Measurements from ENCODE around the gene KRT222. TPM values are rescaled to one million over a fixed set of nuclear protein-coding genes. Genes with fewer than 3 reads are reported as not detected.

Gene KRT222
- total and polyA plus RNA-seq, 4 experiments from 2014 or later = not detected

DNA sequence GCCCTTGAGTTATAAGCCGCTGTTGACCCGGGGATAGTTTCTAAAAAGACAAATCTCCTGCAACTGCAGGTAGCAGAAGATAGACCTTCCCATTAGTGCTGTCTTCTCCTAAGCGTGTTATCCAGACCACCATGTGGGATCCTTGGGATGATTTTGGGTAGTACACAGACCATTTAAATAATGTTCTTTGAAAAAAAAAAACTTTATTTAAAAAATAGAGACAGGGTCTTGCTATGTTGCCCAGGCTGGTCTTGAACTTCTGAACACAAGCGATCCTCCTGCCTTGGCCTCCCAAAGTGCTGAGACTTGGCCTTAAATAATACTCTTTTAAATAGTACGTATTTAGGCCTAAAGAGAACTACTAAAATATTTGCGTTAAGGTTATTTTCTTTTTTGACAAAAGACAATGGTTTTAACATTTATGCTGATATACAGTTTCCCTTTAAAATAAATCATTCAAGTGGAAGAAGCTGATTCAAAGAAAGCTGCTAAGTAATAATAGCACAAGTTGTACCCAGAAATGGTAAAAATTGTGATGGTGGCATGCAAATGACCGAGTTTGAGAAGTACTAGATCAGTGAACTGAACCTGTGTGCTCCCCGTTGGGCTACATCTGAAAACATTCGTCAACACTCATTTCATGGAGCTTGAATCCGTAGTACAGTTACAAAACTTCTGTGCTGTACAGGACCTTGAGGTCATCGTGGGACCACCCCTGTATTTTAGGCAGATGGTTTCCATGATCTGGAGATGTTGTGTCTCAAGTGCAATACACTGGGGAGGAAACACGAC is 41.4 kb downstream of the KRT222 start:
- DNase-seq = no peak
- peaks cover 15% of the 10 kb centered on the region for H3K36me3 ChIP-seq (ENCODE audit: insufficient read depth, low read length)
- ChIA-PET CTCF (ENCODE audit: partially characterized antibody) (interaction anchor here (1.0 to 16.9 kb wide), 6 partner anchors 8 to 1025 kb away, joined by 3 to 435 read pairs (median 8); partner anchors contain the start of gene CCR7), POLR2A (ENCODE audit: partially characterized antibody) (interaction anchor here (0.8 to 22.3 kb wide), 6 partner anchors 18 to 75 kb away, joined by 4 to 1226 read pairs (median 21); partner anchors contain the start of genes CCR7 and SMARCE1)
- intact Hi-C loops (cut with micrococcal nuclease) = loop anchor here (5.0 kb wide), 2 partner anchors 266 to 1044 kb away; no protein-coding TSS in a partner anchor
- Mint-ChIP-seq H3K36me3 (peaks cover 5% of the 10 kb centered on the region in 2 donors), H3K4me1 (peaks cover 31 to 42% (median 38%) of the 10 kb centered on the region in 4 donors), H3K27me3 (no peaks in the 10 kb centered on the region), H3K27ac (no peak overlapping the region), H3K9me3 (peaks cover 0 to 2% (median 0%) of the 10 kb centered on the region in 8 donors), H3K4me3 (no peak overlapping the region)
- no peaks in the 10 kb centered on the region for H3K27me3 ChIP-seq (ENCODE audit: insufficient read depth, low read length)
- H3K4me3 ChIP-seq (ENCODE audit: low read length in 2 of 2) = no peak overlapping the region
- H3K4me1 ChIP-seq (ENCODE audit: insufficient read depth, low read length) = peaks cover 51% of the 10 kb centered on the region
- no peaks in the 10 kb centered on the region for H3K9me3 ChIP-seq (ENCODE audit: control insufficient read depth in 1 of 2, low read length in 2 of 2)
- H3K27ac ChIP-seq (ENCODE audit: low read depth, low read length) = no peak overlapping the region

DNA sequence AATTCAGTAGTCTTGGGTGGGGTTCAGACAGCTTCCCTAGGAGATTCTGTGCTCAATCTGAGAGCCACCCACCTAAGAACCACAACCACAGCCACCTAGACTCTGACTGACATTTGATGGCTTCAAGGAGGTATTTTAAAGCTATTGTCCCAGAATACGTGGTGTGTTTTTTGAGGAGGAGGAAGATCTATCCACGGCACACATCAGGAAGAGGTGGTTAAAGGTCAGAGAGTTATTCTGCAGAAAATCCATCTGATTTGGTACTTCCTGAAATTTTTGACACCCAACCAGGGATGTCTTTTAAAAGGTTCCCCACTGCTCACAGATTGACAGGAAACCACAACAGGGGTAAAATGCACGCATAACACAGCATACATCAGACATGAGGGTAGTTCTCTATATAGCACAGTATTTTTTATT is 42.5 kb downstream of the KRT222 start:
- Mint-ChIP-seq H3K4me3 (peak overlapping the region in 7 of 8 donors; percentile 1 to 74 (median 49)), H3K27me3 (no peaks in the 10 kb centered on the region), H3K4me1 (peaks cover 31 to 42% (median 38%) of the 10 kb centered on the region in 4 donors), H3K27ac (peak overlapping the region; percentile 37 to 88 (median 72)), H3K36me3 (no peaks in the 10 kb centered on the region), H3K9me3 (peaks cover 0 to 2% (median 0%) of the 10 kb centered on the region in 8 donors)
- no peaks in the 10 kb centered on the region for H3K9me3 ChIP-seq (ENCODE audit: control insufficient read depth in 1 of 2, low read length in 2 of 2)
- peaks cover 7% of the 10 kb centered on the region for H3K36me3 ChIP-seq (ENCODE audit: insufficient read depth, low read length)
- peaks cover 51% of the 10 kb centered on the region for H3K4me1 ChIP-seq (ENCODE audit: insufficient read depth, low read length)
- ChIA-PET CTCF (ENCODE audit: partially characterized antibody) (interaction anchor here (1.2 to 16.9 kb wide), 8 partner anchors 10 to 196 kb away, joined by 3 to 435 read pairs (median 5); partner anchors contain the start of gene CCR7), POLR2A (ENCODE audit: partially characterized antibody) (interaction anchor here (0.9 to 22.3 kb wide), 5 partner anchors 17 to 90 kb away, joined by 3 to 1226 read pairs (median 10); partner anchors contain the start of genes CCR7 and SMARCE1)
- H3K27ac ChIP-seq (ENCODE audit: low read depth, low read length) = peak overlapping the region; percentile 7
- peak; percentile 34 to 59 (median 46) for DNase-seq
- intact Hi-C loops (cut with micrococcal nuclease) = loop anchor here (5.0 kb wide), 2 partner anchors 265 to 1045 kb away; no protein-coding TSS in a partner anchor
- H3K4me3 ChIP-seq (ENCODE audit: low read length in 2 of 2) = no peak overlapping the region
- H3K27me3 ChIP-seq (ENCODE audit: insufficient read depth, low read length) = no peaks in the 10 kb centered on the region

DNA sequence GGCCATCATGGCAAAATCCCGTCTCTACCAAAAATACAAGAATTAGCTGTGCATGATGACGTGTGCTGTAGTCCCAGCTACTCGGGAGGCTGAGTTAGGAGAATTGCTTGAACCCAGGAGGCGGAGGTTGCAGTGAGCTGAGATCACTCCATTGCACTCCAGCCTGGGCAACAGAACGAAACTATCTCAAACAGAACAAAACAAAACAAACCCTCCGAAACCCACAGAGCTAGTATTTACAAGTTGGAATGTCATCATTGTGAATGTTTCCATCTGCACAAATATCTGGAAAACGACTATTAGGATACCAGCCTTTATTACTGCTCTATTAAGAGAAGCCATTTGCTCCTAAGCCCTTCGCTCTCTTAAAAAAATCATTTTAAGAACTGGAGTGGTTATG is 43.4 kb downstream of the KRT222 start:
- peaks cover 34 to 46% (median 40%) of the 10 kb centered on the region in 4 donors for H3K4me1 Mint-ChIP-seq
- Histone ChIP-seq H3K27me3 (ENCODE audit: insufficient read depth, low read length) (no peaks in the 10 kb centered on the region), H3K4me1 (ENCODE audit: insufficient read depth, low read length) (peaks cover 51% of the 10 kb centered on the region), H3K36me3 (ENCODE audit: insufficient read depth, low read length) (no peaks in the 10 kb centered on the region), H3K4me3 (ENCODE audit: low read length in 2 of 2) (no peak overlapping the region), H3K9me3 (ENCODE audit: control insufficient read depth in 1 of 2, low read length in 2 of 2) (no peaks in the 10 kb centered on the region), H3K27ac (ENCODE audit: low read depth, low read length) (no peak overlapping the region)
- H3K36me3 Mint-ChIP-seq = no peaks in the 10 kb centered on the region
- POLR2A ChIA-PET (ENCODE audit: partially characterized antibody) = interaction anchor here (1.7 to 22.3 kb wide), 3 partner anchors 16 to 62 kb away, joined by 10 to 1226 read pairs (median 187); partner anchors contain the start of genes CCR7 and SMARCE1
- H3K27me3 Mint-ChIP-seq = no peaks in the 10 kb centered on the region
- CTCF ChIA-PET (ENCODE audit: partially characterized antibody) = interaction anchor here (0.8 to 16.9 kb wide), 10 partner anchors 9 to 1041 kb away, joined by 3 to 435 read pairs (median 4); partner anchors contain the start of gene CCR7
- no peak for DNase-seq
- peak overlapping the region in 2 of 7 donors; percentile 47 to 72 for H3K27ac Mint-ChIP-seq
- H3K4me3 Mint-ChIP-seq = peak overlapping the region in 1 of 8 donors; percentile 13
- intact Hi-C loops (cut with micrococcal nuclease) = loop anchor here (5.0 kb wide), 2 partner anchors 264 to 1046 kb away; no protein-coding TSS in a partner anchor
- H3K9me3 Mint-ChIP-seq = peaks cover 0 to 2% (median 0%) of the 10 kb centered on the region in 8 donors

DNA sequence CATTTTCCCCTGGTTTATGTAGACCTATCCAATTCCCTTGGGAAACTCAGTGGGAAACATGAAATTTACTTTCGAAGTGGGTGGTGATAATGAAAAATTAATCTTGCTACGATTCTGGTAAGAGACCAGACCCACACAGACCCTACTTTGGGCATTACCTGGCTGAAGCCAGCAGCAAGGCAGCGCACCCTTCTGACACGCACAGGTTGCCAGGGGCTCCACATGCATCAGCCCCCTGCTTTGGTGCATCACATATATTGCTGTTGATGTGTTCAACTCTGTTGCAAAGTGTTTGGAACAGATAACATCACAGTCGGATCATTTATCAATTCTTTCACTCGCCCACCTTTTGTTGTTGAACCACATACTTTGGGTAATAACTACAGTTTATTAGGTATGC is 44.0 kb downstream of the KRT222 start:
- ChIA-PET POLR2A (ENCODE audit: partially characterized antibody) (interaction anchor here (1.3 to 22.3 kb wide), 5 partner anchors 16 to 1068 kb away, joined by 5 to 1226 read pairs (median 7); partner anchors contain the start of genes CCR7 and EIF1), CTCF (ENCODE audit: partially characterized antibody) (interaction anchor here (0.8 to 16.9 kb wide), 14 partner anchors 8 to 1042 kb away, joined by 3 to 435 read pairs (median 6); partner anchors contain the start of genes CCR7 and TOP2A)
- peaks cover 34 to 52% (median 44%) of the 10 kb centered on the region in 4 donors for H3K4me1 Mint-ChIP-seq
- Histone ChIP-seq H3K27ac (ENCODE audit: low read depth, low read length) (no peak overlapping the region), H3K9me3 (ENCODE audit: control insufficient read depth in 1 of 2, low read length in 2 of 2) (no peaks in the 10 kb centered on the region), H3K27me3 (ENCODE audit: insufficient read depth, low read length) (no peaks in the 10 kb centered on the region), H3K4me3 (ENCODE audit: low read length in 2 of 2) (no peak overlapping the region), H3K36me3 (ENCODE audit: insufficient read depth, low read length) (no peaks in the 10 kb centered on the region), H3K4me1 (ENCODE audit: insufficient read depth, low read length) (peaks cover 57% of the 10 kb centered on the region)
- intact Hi-C loops (cut with micrococcal nuclease) = loop anchor here (5.0 kb wide), 2 partner anchors 264 to 1046 kb away; no protein-coding TSS in a partner anchor
- peak overlapping the region in 5 of 7 donors; percentile 43 to 86 (median 59) for H3K27ac Mint-ChIP-seq
- no peak for DNase-seq
- H3K27me3 Mint-ChIP-seq = no peaks in the 10 kb centered on the region
- peaks cover 0 to 2% (median 0%) of the 10 kb centered on the region in 8 donors for H3K9me3 Mint-ChIP-seq
- no peaks in the 10 kb centered on the region for H3K36me3 Mint-ChIP-seq
- peak overlapping the region in 3 of 8 donors; percentile 17 to 67 (median 22) for H3K4me3 Mint-ChIP-seq

DNA sequence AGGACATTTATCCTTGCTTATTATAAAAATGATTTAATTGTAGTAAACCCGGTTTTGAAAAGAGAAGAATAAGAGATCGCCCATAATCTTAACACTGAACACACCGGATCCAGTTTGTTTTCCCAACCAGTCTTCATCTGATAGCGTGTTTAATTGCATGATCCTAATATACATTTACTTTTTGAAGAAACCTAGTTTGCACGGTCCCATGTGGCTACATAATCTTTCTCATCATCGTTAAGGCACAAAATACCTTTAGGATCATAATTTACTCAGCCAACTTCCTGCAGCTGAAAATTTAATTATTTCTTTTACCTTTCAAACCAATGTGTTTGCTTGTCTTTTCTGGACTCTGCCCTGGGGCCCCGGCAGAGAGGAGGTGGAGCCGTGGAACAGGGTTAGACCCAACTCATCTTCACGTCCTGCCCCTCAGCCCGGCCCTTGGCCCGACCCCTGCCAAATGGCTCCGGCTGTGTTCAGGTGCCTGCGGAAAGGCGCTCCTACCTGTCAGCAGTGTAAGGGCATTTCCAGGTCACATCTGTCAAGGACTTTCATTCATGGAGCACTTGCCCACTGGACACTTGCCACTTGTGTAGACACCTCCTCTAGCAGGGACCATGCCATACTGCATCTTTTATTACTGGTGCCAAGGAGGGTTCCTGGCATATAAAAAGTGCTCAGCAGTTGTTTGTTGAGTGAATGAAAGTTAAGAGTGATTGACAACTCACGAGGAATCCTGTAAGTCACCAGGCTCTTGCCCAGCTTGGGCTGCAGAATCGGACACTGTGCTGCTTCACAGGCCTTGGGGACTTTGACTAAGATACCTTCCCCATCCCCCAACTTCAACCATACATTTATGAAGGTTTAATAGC is 46.0 kb downstream of the KRT222 start:
- intact Hi-C loops (cut with micrococcal nuclease) = no loop called here
- no peaks in the 10 kb centered on the region for H3K27me3 ChIP-seq (ENCODE audit: insufficient read depth, low read length)

DNA sequence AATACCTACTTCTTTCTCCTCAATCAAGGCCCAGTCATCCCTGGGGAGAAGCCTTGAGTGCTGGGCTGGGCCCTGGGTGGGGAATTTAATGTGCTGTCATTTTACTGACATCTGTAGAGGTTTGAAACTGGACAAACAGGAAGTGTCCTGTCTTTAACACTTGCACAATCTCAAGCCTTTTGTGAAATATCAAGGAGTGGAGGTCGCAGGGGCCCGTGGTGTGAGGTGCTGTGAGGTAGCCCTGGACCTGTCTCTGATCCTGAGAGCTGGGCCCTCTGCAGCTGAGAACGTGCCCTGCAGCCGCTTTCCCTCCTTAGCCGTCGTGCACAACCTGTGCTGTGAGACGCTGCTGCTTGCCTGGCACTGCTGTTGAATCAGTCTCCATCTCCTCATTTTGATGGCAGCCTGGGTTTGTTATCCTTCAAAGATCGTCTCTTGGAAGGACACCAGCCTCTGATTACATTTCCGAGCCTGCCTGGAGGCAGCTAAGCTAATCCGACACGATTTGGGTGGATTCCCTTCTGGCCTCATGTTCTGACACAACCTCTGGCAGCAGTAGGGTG is 47.2 kb downstream of the KRT222 start:
- H3K27ac ChIP-seq (ENCODE audit: low read depth, low read length) = no peak overlapping the region
- intact Hi-C loops (cut with micrococcal nuclease) = no loop called here
- Mint-ChIP-seq H3K27me3 (no peaks in the 10 kb centered on the region), H3K27ac (peak overlapping the region in 3 of 7 donors; percentile 60 to 72 (median 62)), H3K4me1 (peaks cover 36 to 77% (median 58%) of the 10 kb centered on the region in 4 donors), H3K9me3 (peaks cover 0 to 2% (median 0%) of the 10 kb centered on the region in 8 donors), H3K4me3 (no peak overlapping the region), H3K36me3 (no peaks in the 10 kb centered on the region)
- H3K4me1 ChIP-seq (ENCODE audit: insufficient read depth, low read length) = peaks cover 66% of the 10 kb centered on the region
- no peaks in the 10 kb centered on the region for H3K27me3 ChIP-seq (ENCODE audit: insufficient read depth, low read length)
- DNase-seq = no peak
- H3K36me3 ChIP-seq (ENCODE audit: insufficient read depth, low read length) = no peaks in the 10 kb centered on the region
- POLR2A ChIA-PET (ENCODE audit: partially characterized antibody) = interaction anchor here (12.6 to 22.3 kb wide), 2 partner anchors 12 to 58 kb away, joined by 187 to 1226 read pairs; partner anchors contain the start of gene CCR7
- H3K9me3 ChIP-seq (ENCODE audit: control insufficient read depth in 1 of 2, low read length in 2 of 2) = no peaks in the 10 kb centered on the region
- CTCF ChIA-PET (ENCODE audit: partially characterized antibody) = interaction anchor here (0.9 to 16.9 kb wide), 6 partner anchors 13 to 110 kb away, joined by 3 to 435 read pairs (median 4); partner anchors contain the start of gene CCR7
- no peak overlapping the region for H3K4me3 ChIP-seq (ENCODE audit: low read length in 2 of 2)

More for the DNA sequence above, 46.0 kb downstream of the KRT222 start:
- Mint-ChIP-seq H3K9me3 (peaks cover 0 to 2% (median 0%) of the 10 kb centered on the region in 8 donors), H3K4me1 (peaks cover 35 to 70% (median 52%) of the 10 kb centered on the region in 4 donors), H3K4me3 (peak overlapping the region in 5 of 8 donors; percentile 8 to 86 (median 73)), H3K27ac (peak overlapping the region in 4 of 7 donors; percentile 35 to 96 (median 73)), H3K36me3 (no peaks in the 10 kb centered on the region), H3K27me3 (no peaks in the 10 kb centered on the region)
- Histone ChIP-seq H3K4me1 (ENCODE audit: insufficient read depth, low read length) (peaks cover 62% of the 10 kb centered on the region), H3K9me3 (ENCODE audit: control insufficient read depth in 1 of 2, low read length in 2 of 2) (no peaks in the 10 kb centered on the region), H3K4me3 (ENCODE audit: low read length in 2 of 2) (no peak overlapping the region), H3K27ac (ENCODE audit: low read depth, low read length) (no peak overlapping the region), H3K36me3 (ENCODE audit: insufficient read depth, low read length) (no peaks in the 10 kb centered on the region)
- ChIA-PET POLR2A (ENCODE audit: partially characterized antibody) (interaction anchor here (0.8 to 22.3 kb wide), 8 partner anchors 11 to 139 kb away, joined by 3 to 1226 read pairs (median 6); partner anchors contain the start of genes CCR7 and SMARCE1), CTCF (ENCODE audit: partially characterized antibody) (interaction anchor here (0.8 to 16.9 kb wide), 27 partner anchors 8 to 1044 kb away, joined by 3 to 435 read pairs (median 6); partner anchors contain the start of genes CCR7 and TOP2A)
- no peak for DNase-seq

Data from CD4-positive, alpha-beta memory T cell (primary cell).